Measurements from ENCODE around the gene ANKRD13A. TPM values are rescaled to one million over a fixed set of nuclear protein-coding genes. Genes with fewer than 3 reads are reported as not detected.
"Not testable (repeated sequence)": the region's sequence is repeated elsewhere in the genome, so short reads cannot be mapped to it uniquely, and the experiment has no call there.

Gene ANKRD13A
- polyA plus RNA-seq, 1 of the 3 experiments (the other 2 are of a cell fraction), result 42.8 TPM

DNA sequence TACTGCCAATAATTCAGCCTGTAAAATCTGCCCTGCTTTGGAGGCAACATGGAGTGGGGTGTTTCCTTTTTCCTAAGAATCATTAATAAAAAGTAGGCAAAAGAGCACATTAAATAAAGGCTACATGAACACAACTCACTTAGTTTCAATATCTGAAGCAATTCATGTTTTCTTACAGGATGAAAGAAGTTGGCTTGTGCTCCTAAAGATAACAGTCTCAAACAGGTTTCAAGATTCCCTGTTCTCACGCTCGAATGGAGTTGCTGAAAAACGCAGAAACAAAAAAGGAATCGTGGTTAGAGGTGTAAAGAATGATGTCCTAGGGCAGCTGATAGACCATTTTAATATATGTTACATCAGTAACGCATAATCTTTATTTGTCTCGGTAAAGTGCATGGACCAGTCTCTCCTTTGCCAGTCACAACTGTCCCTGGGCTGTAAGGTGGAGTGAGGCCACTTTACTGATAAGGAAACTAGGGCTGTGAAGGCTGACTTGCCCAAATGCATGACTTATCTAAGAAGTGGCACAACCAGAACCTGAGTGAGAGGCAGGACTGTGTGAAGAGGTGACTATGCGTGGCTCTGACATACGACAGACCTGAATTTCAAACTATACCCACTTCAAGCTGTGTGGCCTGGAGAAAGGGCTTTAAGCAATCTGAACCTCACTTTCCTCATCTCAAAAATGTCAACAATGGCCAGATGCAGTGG is 15.6 kb upstream of the ANKRD13A start:
- Histone ChIP-seq H3K4me2 (no peak overlapping the region), H4K20me1 (ENCODE audit: insufficient read depth) (no peaks in the 10 kb centered on the region), H3K9me3 (peaks cover 4% of the 10 kb centered on the region; the same call in 1 of the 2 replicates), H3K9ac (no peak overlapping the region), H3K27ac (ENCODE audit: low read depth in 2 of 2, low read length in 1 of 2) (peak overlapping the region in 1 of 2 experiments; percentile 44; a peak in 1 of 4 replicates), H3K4me3 (ENCODE audit: low read depth in 2 of 2, low read length in 1 of 2) (no peak overlapping the region), H3K27me3 (ENCODE audit: insufficient read depth) (no peaks in the 10 kb centered on the region), H3K9me2 (no peaks in the 10 kb centered on the region), H3F3A (replicated peaks; ENCODE audit: insufficient read depth) (peaks cover 13% of the 10 kb centered on the region), H3K79me2 (ENCODE audit: insufficient read depth) (peaks cover 7% of the 10 kb centered on the region; the same call in 1 of the 2 replicates), H3K36me3 (replicated peaks in 1 of 2; ENCODE audit: control insufficient read depth in 1 of 2, insufficient read depth in 2 of 2, low read length in 1 of 2) (peaks cover 53 to 63% of the 10 kb centered on the region in 2 experiments), H3K4me1 (ENCODE audit: control insufficient read depth in 1 of 2, insufficient read depth in 2 of 2, low read depth in 1 of 2, low read length in 1 of 2) (no peaks in the 10 kb centered on the region), H2AFZ (ENCODE audit: low read depth) (no peak overlapping the region)
- POLR2A ChIA-PET, result no interaction called here
- DNase-seq, result no peak
- TF ChIP-seq RCOR1 (IDR thresholded peaks at IDR 0.05; ENCODE audit: low read length), result no peak
- TF ChIP-seq, protein P1, sequence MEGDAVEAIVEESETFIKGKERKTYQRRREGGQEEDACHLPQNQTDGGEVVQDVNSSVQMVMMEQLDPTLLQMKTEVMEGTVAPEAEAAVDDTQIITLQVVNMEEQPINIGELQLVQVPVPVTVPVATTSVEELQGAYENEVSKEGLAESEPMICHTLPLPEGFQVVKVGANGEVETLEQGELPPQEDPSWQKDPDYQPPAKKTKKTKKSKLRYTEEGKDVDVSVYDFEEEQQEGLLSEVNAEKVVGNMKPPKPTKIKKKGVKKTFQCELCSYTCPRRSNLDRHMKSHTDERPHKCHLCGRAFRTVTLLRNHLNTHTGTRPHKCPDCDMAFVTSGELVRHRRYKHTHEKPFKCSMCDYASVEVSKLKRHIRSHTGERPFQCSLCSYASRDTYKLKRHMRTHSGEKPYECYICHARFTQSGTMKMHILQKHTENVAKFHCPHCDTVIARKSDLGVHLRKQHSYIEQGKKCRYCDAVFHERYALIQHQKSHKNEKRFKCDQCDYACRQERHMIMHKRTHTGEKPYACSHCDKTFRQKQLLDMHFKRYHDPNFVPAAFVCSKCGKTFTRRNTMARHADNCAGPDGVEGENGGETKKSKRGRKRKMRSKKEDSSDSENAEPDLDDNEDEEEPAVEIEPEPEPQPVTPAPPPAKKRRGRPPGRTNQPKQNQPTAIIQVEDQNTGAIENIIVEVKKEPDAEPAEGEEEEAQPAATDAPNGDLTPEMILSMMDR (IDR thresholded peaks at IDR 0.05), result no peak
- TF ChIP-seq, protein P2, sequence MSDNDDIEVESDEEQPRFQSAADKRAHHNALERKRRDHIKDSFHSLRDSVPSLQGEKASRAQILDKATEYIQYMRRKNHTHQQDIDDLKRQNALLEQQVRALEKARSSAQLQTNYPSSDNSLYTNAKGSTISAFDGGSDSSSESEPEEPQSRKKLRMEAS (IDR thresholded peaks at IDR 0.05; ENCODE audit: low read depth), result no peak
- TF ChIP-seq FOXM1 (IDR thresholded peaks at IDR 0.05; ENCODE audit: low read depth), result no peak
- no peak for TF ChIP-seq EP300 (IDR thresholded peaks at IDR 0.05; ENCODE audit: borderline replicate concordance in 1 of 2, low read depth in 1 of 2, low read length in 1 of 2)
- TF ChIP-seq, protein P3, sequence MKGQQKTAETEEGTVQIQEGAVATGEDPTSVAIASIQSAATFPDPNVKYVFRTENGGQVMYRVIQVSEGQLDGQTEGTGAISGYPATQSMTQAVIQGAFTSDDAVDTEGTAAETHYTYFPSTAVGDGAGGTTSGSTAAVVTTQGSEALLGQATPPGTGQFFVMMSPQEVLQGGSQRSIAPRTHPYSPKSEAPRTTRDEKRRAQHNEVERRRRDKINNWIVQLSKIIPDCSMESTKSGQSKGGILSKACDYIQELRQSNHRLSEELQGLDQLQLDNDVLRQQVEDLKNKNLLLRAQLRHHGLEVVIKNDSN (IDR thresholded peaks at IDR 0.05; ENCODE audit: borderline replicate concordance, low read depth), result no peak
- TF ChIP-seq, protein P4, sequence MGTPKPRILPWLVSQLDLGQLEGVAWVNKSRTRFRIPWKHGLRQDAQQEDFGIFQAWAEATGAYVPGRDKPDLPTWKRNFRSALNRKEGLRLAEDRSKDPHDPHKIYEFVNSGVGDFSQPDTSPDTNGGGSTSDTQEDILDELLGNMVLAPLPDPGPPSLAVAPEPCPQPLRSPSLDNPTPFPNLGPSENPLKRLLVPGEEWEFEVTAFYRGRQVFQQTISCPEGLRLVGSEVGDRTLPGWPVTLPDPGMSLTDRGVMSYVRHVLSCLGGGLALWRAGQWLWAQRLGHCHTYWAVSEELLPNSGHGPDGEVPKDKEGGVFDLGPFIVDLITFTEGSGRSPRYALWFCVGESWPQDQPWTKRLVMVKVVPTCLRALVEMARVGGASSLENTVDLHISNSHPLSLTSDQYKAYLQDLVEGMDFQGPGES (IDR thresholded peaks at IDR 0.05; ENCODE audit: low read depth, low read length), result no peak
- TF ChIP-seq RAD21 (IDR thresholded peaks at IDR 0.05; ENCODE audit: low read length), result no peak
- TF ChIP-seq ELF1 (IDR thresholded peaks at IDR 0.05), result no peak
- no peak for TF ChIP-seq GABPA (IDR thresholded peaks at IDR 0.05; ENCODE audit: low read depth)
- TF ChIP-seq, protein P5, sequence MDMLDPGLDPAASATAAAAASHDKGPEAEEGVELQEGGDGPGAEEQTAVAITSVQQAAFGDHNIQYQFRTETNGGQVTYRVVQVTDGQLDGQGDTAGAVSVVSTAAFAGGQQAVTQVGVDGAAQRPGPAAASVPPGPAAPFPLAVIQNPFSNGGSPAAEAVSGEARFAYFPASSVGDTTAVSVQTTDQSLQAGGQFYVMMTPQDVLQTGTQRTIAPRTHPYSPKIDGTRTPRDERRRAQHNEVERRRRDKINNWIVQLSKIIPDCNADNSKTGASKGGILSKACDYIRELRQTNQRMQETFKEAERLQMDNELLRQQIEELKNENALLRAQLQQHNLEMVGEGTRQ (IDR thresholded peaks at IDR 0.05; ENCODE audit: borderline replicate concordance, low read depth, low read length), result no peak
- TF ChIP-seq, protein P6, sequence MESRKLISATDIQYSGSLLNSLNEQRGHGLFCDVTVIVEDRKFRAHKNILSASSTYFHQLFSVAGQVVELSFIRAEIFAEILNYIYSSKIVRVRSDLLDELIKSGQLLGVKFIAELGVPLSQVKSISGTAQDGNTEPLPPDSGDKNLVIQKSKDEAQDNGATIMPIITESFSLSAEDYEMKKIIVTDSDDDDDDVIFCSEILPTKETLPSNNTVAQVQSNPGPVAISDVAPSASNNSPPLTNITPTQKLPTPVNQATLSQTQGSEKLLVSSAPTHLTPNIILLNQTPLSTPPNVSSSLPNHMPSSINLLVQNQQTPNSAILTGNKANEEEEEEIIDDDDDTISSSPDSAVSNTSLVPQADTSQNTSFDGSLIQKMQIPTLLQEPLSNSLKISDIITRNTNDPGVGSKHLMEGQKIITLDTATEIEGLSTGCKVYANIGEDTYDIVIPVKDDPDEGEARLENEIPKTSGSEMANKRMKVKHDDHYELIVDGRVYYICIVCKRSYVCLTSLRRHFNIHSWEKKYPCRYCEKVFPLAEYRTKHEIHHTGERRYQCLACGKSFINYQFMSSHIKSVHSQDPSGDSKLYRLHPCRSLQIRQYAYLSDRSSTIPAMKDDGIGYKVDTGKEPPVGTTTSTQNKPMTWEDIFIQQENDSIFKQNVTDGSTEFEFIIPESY (IDR thresholded peaks at IDR 0.05; ENCODE audit: borderline replicate concordance, low read depth), result no peak
- CTCF ChIA-PET, result no interaction called here
- WGBS (ENCODE audit: low lambda C conversion rate), result 96% methylated on average over 8 of the region's 8 CpGs

DNA sequence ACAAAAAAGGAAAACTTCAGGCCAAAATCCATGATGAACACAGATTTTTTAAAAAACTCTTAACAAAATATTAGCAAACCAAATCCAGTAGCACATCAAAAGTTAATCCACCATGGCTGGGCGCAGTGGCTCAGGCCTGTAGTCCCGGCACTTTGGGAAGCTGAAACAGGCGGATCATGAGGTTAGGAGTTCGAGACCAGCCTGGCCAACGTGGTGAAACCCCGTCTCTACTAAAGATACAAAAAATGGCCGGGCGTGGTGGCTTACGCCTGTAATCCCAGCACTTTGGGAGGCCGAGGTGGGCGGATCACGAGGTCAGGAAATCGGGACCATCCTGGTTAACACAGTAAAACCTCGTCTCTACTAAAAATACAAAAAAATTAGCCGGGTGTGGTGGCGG is 13.0 kb upstream of the ANKRD13A start:
- H3K9ac ChIP-seq; H2AFZ ChIP-seq (ENCODE audit: low read depth); H3K27ac ChIP-seq (ENCODE audit: low read depth in 2 of 2, low read length in 1 of 2); DNase-seq; H3K4me2 ChIP-seq; POLR2A ChIA-PET; H3K4me1 ChIP-seq (ENCODE audit: control insufficient read depth in 1 of 2, insufficient read depth in 2 of 2, low read depth in 1 of 2, low read length in 1 of 2); H3K9me3 ChIP-seq; H4K20me1 ChIP-seq (ENCODE audit: insufficient read depth); H3K9me2 ChIP-seq; H3K4me3 ChIP-seq (ENCODE audit: low read depth in 2 of 2, low read length in 1 of 2); H3K27me3 ChIP-seq (ENCODE audit: insufficient read depth); CTCF ChIA-PET: not testable (repeated sequence)
- 98% methylated on average over 16 of the region's 16 CpGs for WGBS (ENCODE audit: low lambda C conversion rate)
- peaks cover 17% of the 10 kb centered on the region; the same call in 1 of the 2 replicates for H3K79me2 ChIP-seq (ENCODE audit: insufficient read depth)
- H3F3A ChIP-seq (replicated peaks; ENCODE audit: insufficient read depth), result peaks cover 13% of the 10 kb centered on the region
- H3K36me3 ChIP-seq (replicated peaks in 1 of 2; ENCODE audit: control insufficient read depth in 1 of 2, insufficient read depth in 2 of 2, low read length in 1 of 2), result peaks cover 49 to 63% of the 10 kb centered on the region in 2 experiments

Measured in SK-N-SH (cell line).